ENCODE data around the gene GUCA1A.

The GUCA1A gene

DNA sequence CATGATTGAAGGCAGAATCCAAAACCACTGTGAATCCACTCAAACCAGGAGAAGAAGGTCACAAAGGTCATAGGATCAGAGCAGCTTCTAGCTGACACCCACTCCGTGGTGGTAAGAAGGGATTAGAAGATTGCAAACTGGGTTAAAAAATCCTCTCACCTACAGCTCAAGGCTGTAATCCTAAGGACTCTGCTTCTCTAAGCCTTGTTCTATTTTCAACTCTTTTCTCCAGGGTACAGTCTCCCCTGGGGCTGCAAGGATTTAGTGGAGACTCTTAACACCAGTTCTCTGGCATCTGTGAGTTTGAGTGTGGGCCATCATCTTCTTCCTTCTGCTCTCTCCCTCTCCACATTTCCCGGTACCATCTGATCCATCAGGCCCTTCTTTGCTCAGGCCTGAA lies at the start of gene GUCA1A:
TSS of gene GUCA1A (plus strand) at position 264 of the 400 bp plus-strand sequence. CDS start 250 bp downstream, outside the sequence.
- no peak for ATAC-seq (replicated peaks; ENCODE audit: extremely low read depth, poor library complexity, severe bottlenecking)
- no peak for DNase-seq (ENCODE audit: low spot score in 2 of 2)
- H3K27me3 Mint-ChIP-seq = peaks cover 17% of the 10 kb centered on the region
- no peaks in the 10 kb centered on the region for H3K4me1 Mint-ChIP-seq
- H3K4me3 Mint-ChIP-seq = no peak within 1 kb of the TSS
- H3K36me3 Mint-ChIP-seq (ENCODE audit: insufficient read depth) = peaks cover 1% of the 10 kb centered on the region
- H3K9me3 Mint-ChIP-seq = no peaks in the 10 kb centered on the region
- peak within 1 kb of the TSS; percentile 16 for H3K27ac Mint-ChIP-seq (ENCODE audit: low read depth)

GRCh38 chr6:42123379-42124103 lies 49.6 kb upstream of the GUCA1A start:
- peak overlapping the region; percentile 34 for H3K27ac Mint-ChIP-seq (ENCODE audit: low read depth)
- no peak overlapping the region for H3K4me3 Mint-ChIP-seq
- no peaks in the 10 kb centered on the region for H3K4me1 Mint-ChIP-seq
- ATAC-seq (replicated peaks; ENCODE audit: extremely low read depth, poor library complexity, severe bottlenecking) = no peak
- no peak for DNase-seq (ENCODE audit: low spot score in 2 of 2)
- H3K36me3 Mint-ChIP-seq (ENCODE audit: insufficient read depth) = no peaks in the 10 kb centered on the region
- H3K9me3 Mint-ChIP-seq = no peaks in the 10 kb centered on the region
- H3K27me3 Mint-ChIP-seq = no peaks in the 10 kb centered on the region

GRCh38 chr6:42124223-42124836 lies 48.8 kb upstream of the GUCA1A start:
- DNase-seq (ENCODE audit: low spot score in 2 of 2) (no peak), ATAC-seq (replicated peaks; ENCODE audit: extremely low read depth, poor library complexity, severe bottlenecking) (no peak)
- no peaks in the 10 kb centered on the region for H3K9me3 Mint-ChIP-seq
- no peak overlapping the region for H3K4me3 Mint-ChIP-seq
- no peak overlapping the region for H3K27ac Mint-ChIP-seq (ENCODE audit: low read depth)
- no peaks in the 10 kb centered on the region for H3K36me3 Mint-ChIP-seq (ENCODE audit: insufficient read depth)
- no peaks in the 10 kb centered on the region for H3K27me3 Mint-ChIP-seq
- H3K4me1 Mint-ChIP-seq = no peaks in the 10 kb centered on the region

DNA sequence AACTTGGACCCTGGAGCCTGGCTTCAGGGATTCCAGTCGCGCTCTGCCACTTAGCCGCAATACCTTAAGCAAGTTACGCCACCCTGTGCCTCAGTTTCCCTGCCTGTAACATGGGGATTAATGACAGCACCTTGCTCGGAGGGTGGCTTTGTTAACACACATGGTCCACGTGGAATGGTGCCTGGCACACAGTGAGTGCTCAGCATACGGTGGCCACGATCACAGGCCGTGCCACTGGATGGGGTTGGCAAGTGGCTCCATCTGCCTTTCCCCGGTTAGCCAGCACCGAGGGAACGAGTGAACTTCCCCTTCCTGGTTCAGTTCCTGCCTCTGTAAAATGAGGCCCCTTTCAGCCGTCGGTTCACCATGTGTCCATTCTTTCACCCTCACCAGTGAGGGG lies 47.9 kb upstream of the GUCA1A start:
- Mint-ChIP-seq H3K27me3 (peaks cover 4% of the 10 kb centered on the region), H3K27ac (ENCODE audit: low read depth) (no peak overlapping the region), H3K4me1 (no peaks in the 10 kb centered on the region), H3K36me3 (ENCODE audit: insufficient read depth) (no peaks in the 10 kb centered on the region), H3K9me3 (no peaks in the 10 kb centered on the region), H3K4me3 (no peak overlapping the region)
- DNase-seq (ENCODE audit: low spot score in 2 of 2) (no peak), ATAC-seq (replicated peaks; ENCODE audit: extremely low read depth, poor library complexity, severe bottlenecking) (no peak)

GRCh38 chr6:42125663-42126062 lies 47.5 kb upstream of the GUCA1A start:
- no peak overlapping the region for H3K27ac Mint-ChIP-seq (ENCODE audit: low read depth)
- no peaks in the 10 kb centered on the region for H3K4me1 Mint-ChIP-seq
- ATAC-seq (replicated peaks; ENCODE audit: extremely low read depth, poor library complexity, severe bottlenecking) (no peak), DNase-seq (ENCODE audit: low spot score in 2 of 2) (no peak)
- H3K4me3 Mint-ChIP-seq = no peak overlapping the region
- H3K9me3 Mint-ChIP-seq = no peaks in the 10 kb centered on the region
- peaks cover 9% of the 10 kb centered on the region for H3K27me3 Mint-ChIP-seq
- H3K36me3 Mint-ChIP-seq (ENCODE audit: insufficient read depth) = no peaks in the 10 kb centered on the region

- Mint-ChIP-seq H3K36me3 (ENCODE audit: insufficient read depth) (no peaks in the 10 kb centered on the region), H3K4me1 (no peaks in the 10 kb centered on the region), H3K27me3 (peaks cover 18% of the 10 kb centered on the region), H3K27ac (ENCODE audit: low read depth) (no peak overlapping the region), H3K4me3 (no peak overlapping the region), H3K9me3 (no peaks in the 10 kb centered on the region)
- no peak for ATAC-seq (replicated peaks; ENCODE audit: extremely low read depth, poor library complexity, severe bottlenecking)
- DNase-seq (ENCODE audit: low spot score in 2 of 2) = no peak
Observed at GRCh38 chr6:42128460-42129359, 44.5 kb upstream of the GUCA1A start.

DNA sequence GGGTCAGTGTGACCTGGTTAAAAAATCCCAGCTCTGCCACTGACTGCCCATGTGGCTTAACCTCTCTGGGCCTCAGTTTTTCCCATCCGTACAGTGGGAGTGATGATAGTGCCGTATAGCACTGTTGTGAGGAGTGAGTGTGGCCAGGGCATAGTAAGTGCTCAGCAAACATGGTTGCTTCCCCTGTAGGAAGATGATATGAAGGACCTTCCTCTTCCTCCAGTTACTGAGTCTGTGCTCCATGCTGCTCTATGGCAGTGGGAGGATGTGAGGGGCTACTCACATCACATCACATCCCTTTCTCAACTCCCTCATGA lies 43.8 kb upstream of the GUCA1A start:
- no peak overlapping the region for H3K4me3 Mint-ChIP-seq
- DNase-seq (ENCODE audit: low spot score in 2 of 2) (no peak), ATAC-seq (replicated peaks; ENCODE audit: extremely low read depth, poor library complexity, severe bottlenecking) (no peak)
- H3K27me3 Mint-ChIP-seq = peaks cover 18% of the 10 kb centered on the region
- H3K9me3 Mint-ChIP-seq = no peaks in the 10 kb centered on the region
- no peak overlapping the region for H3K27ac Mint-ChIP-seq (ENCODE audit: low read depth)
- H3K4me1 Mint-ChIP-seq = no peaks in the 10 kb centered on the region
- no peaks in the 10 kb centered on the region for H3K36me3 Mint-ChIP-seq (ENCODE audit: insufficient read depth)

DNA sequence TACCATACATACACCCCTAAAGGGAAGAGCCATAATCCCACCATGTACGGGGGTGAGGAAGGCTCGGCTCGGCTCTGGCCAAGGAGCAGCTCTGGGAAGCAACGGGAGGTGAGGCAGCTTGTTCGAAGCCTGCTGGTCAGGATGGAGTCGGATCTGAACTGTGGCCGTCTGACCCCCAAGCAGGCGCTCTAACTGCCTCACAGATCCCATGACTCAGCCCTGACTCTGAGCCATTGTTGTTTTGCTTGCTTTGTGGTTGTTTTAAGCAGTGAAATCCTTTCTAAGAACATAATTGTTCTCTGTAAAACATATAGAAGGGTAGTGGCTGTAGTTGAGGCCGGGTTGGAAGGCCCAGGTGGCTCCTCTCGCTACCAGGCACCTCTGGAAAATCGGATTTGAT lies 41.6 kb upstream of the GUCA1A start:
- Mint-ChIP-seq H3K36me3 (ENCODE audit: insufficient read depth) (no peaks in the 10 kb centered on the region), H3K27me3 (peaks cover 18% of the 10 kb centered on the region), H3K27ac (ENCODE audit: low read depth) (peak overlapping the region; percentile 51), H3K4me1 (peaks cover 2% of the 10 kb centered on the region), H3K4me3 (no peak overlapping the region), H3K9me3 (no peaks in the 10 kb centered on the region)
- ATAC-seq (replicated peaks; ENCODE audit: extremely low read depth, poor library complexity, severe bottlenecking) (no peak), DNase-seq (ENCODE audit: low spot score in 2 of 2) (no peak)

GRCh38 chr6:42133926-42134325 lies 39.2 kb upstream of the GUCA1A start:
- ATAC-seq (replicated peaks; ENCODE audit: extremely low read depth, poor library complexity, severe bottlenecking) = no peak
- no peaks in the 10 kb centered on the region for H3K9me3 Mint-ChIP-seq
- no peak for DNase-seq (ENCODE audit: low spot score in 2 of 2)

GRCh38 chr6:42135161-42135560 lies 38.0 kb upstream of the GUCA1A start:
- Mint-ChIP-seq H3K36me3 (ENCODE audit: insufficient read depth) (no peaks in the 10 kb centered on the region), H3K4me3 (no peak overlapping the region), H3K27ac (ENCODE audit: low read depth) (no peak overlapping the region), H3K4me1 (peaks cover 6% of the 10 kb centered on the region), H3K27me3 (peaks cover 16% of the 10 kb centered on the region), H3K9me3 (no peaks in the 10 kb centered on the region)
- DNase-seq (ENCODE audit: low spot score in 2 of 2) (no peak), ATAC-seq (replicated peaks; ENCODE audit: extremely low read depth, poor library complexity, severe bottlenecking) (no peak)

More at GRCh38 chr6:42133926-42134325, 39.2 kb upstream of the GUCA1A start:
- Mint-ChIP-seq H3K27ac (ENCODE audit: low read depth) (no peak overlapping the region), H3K36me3 (ENCODE audit: insufficient read depth) (no peaks in the 10 kb centered on the region), H3K27me3 (peaks cover 18% of the 10 kb centered on the region), H3K4me3 (no peak overlapping the region), H3K4me1 (peaks cover 6% of the 10 kb centered on the region)

DNA sequence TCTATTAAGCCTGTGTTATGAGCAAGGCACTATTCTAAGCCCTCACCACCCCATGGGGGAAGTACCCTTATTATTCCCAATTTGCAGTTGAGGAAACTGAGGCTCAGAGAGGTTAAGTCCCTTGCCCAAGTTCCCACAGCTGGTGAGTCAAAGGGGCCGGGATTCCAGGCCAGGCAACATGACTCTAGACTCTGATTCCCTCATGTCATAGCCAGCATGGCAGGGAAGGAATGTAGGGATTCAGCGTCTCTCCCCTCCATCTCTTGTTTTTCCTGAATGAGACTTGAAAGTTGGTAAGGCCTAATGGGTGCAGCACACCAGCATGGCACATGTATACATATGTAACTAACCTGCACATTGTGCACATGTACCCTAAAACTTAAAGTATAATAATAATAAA lies 37.4 kb upstream of the GUCA1A start:
- no peaks in the 10 kb centered on the region for H3K9me3 Mint-ChIP-seq
- no peaks in the 10 kb centered on the region for H3K36me3 Mint-ChIP-seq (ENCODE audit: insufficient read depth)
- DNase-seq (ENCODE audit: low spot score in 2 of 2) = no peak
- H3K27ac Mint-ChIP-seq (ENCODE audit: low read depth) = no peak overlapping the region
- no peak overlapping the region for H3K4me3 Mint-ChIP-seq
- no peak for ATAC-seq (replicated peaks; ENCODE audit: extremely low read depth, poor library complexity, severe bottlenecking)
- H3K4me1 Mint-ChIP-seq = peaks cover 6% of the 10 kb centered on the region
- peaks cover 16% of the 10 kb centered on the region for H3K27me3 Mint-ChIP-seq

DNA sequence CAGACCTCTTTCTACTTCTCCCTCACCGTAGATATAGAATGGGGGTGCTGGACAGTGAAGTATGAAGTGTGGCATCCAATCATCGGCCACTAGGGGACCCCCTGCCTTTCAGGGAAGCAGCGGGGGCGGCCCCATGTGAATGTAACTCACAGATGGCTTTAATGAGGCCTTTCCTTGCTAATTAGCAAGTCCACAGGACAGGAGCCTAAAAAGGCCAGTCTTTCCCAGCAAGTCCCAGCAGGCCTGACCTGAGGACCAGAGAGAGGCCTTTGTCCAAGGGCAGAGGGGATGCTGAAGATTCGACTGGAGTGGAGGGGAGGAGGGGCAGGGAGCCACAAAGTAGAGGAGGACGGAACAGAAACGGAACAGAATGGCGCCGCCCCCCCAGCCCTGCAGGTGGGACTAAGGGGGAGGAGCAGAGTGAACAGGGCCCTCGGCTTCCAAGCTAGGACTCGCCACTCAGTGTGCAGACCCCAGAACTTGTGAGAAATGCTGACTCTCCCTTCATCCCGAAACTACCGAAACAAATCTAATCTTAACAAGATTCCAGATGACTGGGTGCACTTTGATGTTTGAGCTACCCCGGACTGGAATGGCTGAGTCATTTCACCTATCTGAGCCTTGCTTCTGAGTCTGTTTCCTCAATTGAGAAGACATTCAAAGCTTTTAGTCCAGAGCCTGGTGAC lies 36.5 kb upstream of the GUCA1A start:
- DNase-seq (ENCODE audit: low spot score in 2 of 2) (no peak), ATAC-seq (replicated peaks; ENCODE audit: extremely low read depth, poor library complexity, severe bottlenecking) (no peak)
- no peak overlapping the region for H3K27ac Mint-ChIP-seq (ENCODE audit: low read depth)
- H3K9me3 Mint-ChIP-seq = no peaks in the 10 kb centered on the region
- peak overlapping the region; percentile 35 for H3K4me3 Mint-ChIP-seq
- no peaks in the 10 kb centered on the region for H3K36me3 Mint-ChIP-seq (ENCODE audit: insufficient read depth)
- H3K27me3 Mint-ChIP-seq = peaks cover 21% of the 10 kb centered on the region
- peaks cover 6% of the 10 kb centered on the region for H3K4me1 Mint-ChIP-seq
